GM18502 (cell line): ENCODE results near the gene NOB1.

Experiments
- ATAC-seq: cut with Tn5 transposase; IDR thresholded peaks from one replicate; pipeline ENCODE4 v1.9.1; 2021; ENCODE audit warnings: mild to moderate bottlenecking; ENCODE audit not compliant: unreplicated experiment, poor library complexity

Gene NOB1

GRCh38 chr16:69691980-69692911 lies 62.5 kb downstream of the NOB1 start:
- ATAC-seq, result no peak
